Measurements from ENCODE around the gene PRSS22.

PRSS22 gene

DNA sequence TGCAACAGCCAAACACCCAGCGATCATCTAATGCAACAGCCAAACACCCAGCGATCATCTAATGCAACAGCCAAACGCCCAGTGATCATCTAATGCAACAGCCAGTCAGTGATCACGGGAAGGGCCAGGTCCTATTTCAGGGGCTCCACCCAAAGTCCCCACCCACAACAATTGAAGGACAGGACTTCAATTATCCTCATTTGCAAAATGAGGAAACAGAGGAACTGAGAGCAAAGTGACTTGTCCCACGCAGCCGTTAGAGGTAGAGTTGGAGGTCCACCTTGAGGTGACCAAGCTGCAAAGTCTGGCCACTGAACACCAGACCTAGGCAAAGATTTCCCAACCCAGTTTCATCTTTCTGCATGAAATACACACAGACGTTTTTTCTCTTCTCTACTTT, 24.2 kb downstream of the PRSS22 start:
- no peak overlapping the region for H2BK5ac ChIP-seq (ENCODE audit: low read length)
- H3K27ac ChIP-seq (replicated peaks; ENCODE audit: low read length), result no peak overlapping the region
- no peak overlapping the region for H2AFZ ChIP-seq (ENCODE audit: low read length)
- H2BK12ac ChIP-seq (ENCODE audit: low read length), result no peak overlapping the region
- peaks cover 1% of the 10 kb centered on the region for H3K79me1 ChIP-seq (ENCODE audit: low read depth, low read length)
- peaks cover 0 to 5% of the 10 kb centered on the region in 2 donors for H3K9me3 ChIP-seq (replicated peaks in 1 of 2; ENCODE audit: control insufficient read depth in 2 of 2, insufficient read depth in 1 of 2, low read depth in 1 of 2, low read length in 2 of 2)
- H3K27me3 ChIP-seq (ENCODE audit: control insufficient read depth in 3 of 3, insufficient read depth in 3 of 3, low read depth in 1 of 3, low read length in 3 of 3), result peaks cover 0 to 22% (median 7%) of the 10 kb centered on the region in 3 experiments
- no peak overlapping the region for H4K8ac ChIP-seq (ENCODE audit: low read depth, low read length)
- H3K18ac ChIP-seq (ENCODE audit: low read length), result no peak overlapping the region
- peaks cover 4 to 6% of the 10 kb centered on the region in 2 donors for H3K4me1 ChIP-seq (ENCODE audit: control insufficient read depth in 2 of 2, insufficient read depth in 1 of 2, low read depth in 1 of 2, low read length in 2 of 2)
- no peak overlapping the region for H3K14ac ChIP-seq (ENCODE audit: low read length)
- H2BK120ac ChIP-seq (ENCODE audit: low read depth, low read length), result no peak overlapping the region
- no peak overlapping the region for H3K4me2 ChIP-seq (ENCODE audit: insufficient read depth, low read length, poor library complexity, severe bottlenecking)
- H3K36me3 ChIP-seq (replicated peaks in 1 of 2; ENCODE audit: control insufficient read depth in 2 of 2, insufficient read depth in 2 of 2, low read length in 2 of 2), result no peaks in the 10 kb centered on the region
- no peak overlapping the region for H2AK5ac ChIP-seq (ENCODE audit: low read depth, low read length)
- H3K9ac ChIP-seq (ENCODE audit: low read depth, low read length, poor library complexity), result no peak overlapping the region
- no peak overlapping the region for H3K4me3 ChIP-seq (ENCODE audit: low read length in 2 of 2)
- DNase-seq (ENCODE audit: low spot score), result no peak
- H3K23ac ChIP-seq (ENCODE audit: low read depth, low read length, poor library complexity), result no peak overlapping the region
- H2BK15ac ChIP-seq (ENCODE audit: low read length), result no peak overlapping the region
- no peak overlapping the region for H3K4ac ChIP-seq (ENCODE audit: low read length)
- no peak overlapping the region for H4K91ac ChIP-seq (ENCODE audit: low read depth, low read length, poor library complexity)
- 100% methylated on average over 1 of the region's 7 CpGs for WGBS, 2 donors (ENCODE audit: extremely low coverage in 2 of 2, insufficient read length in 2 of 2, insufficient replicate concordance in 1 of 2)

DNA sequence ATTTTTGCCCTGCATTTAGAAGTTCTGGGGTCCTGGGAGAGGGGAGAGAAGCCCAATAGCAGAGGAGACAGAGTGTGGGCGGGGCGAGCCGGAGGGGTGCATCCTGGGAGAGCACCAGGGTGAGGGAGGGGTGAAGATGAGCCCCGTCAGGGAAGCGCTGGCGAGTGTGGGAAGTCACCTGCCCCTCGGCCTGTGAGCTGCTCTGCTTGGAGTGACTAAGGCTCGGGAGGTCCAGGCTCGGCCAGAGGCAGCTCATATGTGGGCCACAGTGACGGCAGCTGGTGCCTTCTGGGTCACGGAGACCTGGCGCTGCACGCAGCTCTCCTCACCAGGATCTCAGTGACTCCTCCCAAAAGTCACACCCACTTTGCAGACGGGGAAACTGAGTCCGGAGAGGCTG, 26.8 kb downstream of the PRSS22 start:
- no CpG with 5 or more reads among the region's 15 CpGs for WGBS, 2 donors (ENCODE audit: extremely low coverage in 2 of 2, insufficient read length in 2 of 2, insufficient replicate concordance in 1 of 2)
- no peak for DNase-seq (ENCODE audit: low spot score)

DNA sequence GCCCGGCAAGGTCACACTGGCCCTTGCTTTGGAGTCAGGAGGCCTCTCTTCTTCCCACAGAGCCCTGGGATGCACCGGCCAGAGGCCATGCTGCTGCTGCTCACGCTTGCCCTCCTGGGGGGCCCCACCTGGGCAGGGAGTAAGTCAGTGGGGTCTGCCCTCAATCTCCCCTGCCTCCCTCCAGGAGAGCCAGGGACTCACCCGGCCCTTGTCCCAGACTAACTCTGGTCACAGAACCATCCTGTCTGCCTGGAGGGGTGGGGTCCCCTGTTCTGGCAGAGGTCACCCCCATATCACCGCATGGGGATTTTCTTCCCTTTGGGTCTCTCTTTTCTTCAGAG, 27.6 kb downstream of the PRSS22 start:
- no peak overlapping the region for H4K8ac ChIP-seq (ENCODE audit: low read depth, low read length)

More for the DNA sequence above, 26.8 kb downstream of the PRSS22 start:
- peaks cover 1% of the 10 kb centered on the region for H3K79me1 ChIP-seq (ENCODE audit: low read depth, low read length)
- H3K9me3 ChIP-seq (replicated peaks in 1 of 2; ENCODE audit: control insufficient read depth in 2 of 2, insufficient read depth in 1 of 2, low read depth in 1 of 2, low read length in 2 of 2), result peaks cover 0 to 2% of the 10 kb centered on the region in 2 donors
- peaks cover 0 to 34% (median 2%) of the 10 kb centered on the region in 3 experiments for H3K27me3 ChIP-seq (ENCODE audit: control insufficient read depth in 3 of 3, insufficient read depth in 3 of 3, low read depth in 1 of 3, low read length in 3 of 3)
- H3K27ac ChIP-seq (replicated peaks; ENCODE audit: low read length), result no peak overlapping the region
- peak overlapping the region; percentile 80 for H3K23ac ChIP-seq (ENCODE audit: low read depth, low read length, poor library complexity)
- no peak overlapping the region for H2BK5ac ChIP-seq (ENCODE audit: low read length)
- H2BK15ac ChIP-seq (ENCODE audit: low read length), result peak overlapping the region; percentile 26
- H3K18ac ChIP-seq (ENCODE audit: low read length), result no peak overlapping the region
- no peak overlapping the region for H2BK12ac ChIP-seq (ENCODE audit: low read length)
- H4K91ac ChIP-seq (ENCODE audit: low read depth, low read length, poor library complexity), result no peak overlapping the region
- peak overlapping the region; percentile 71 for H3K14ac ChIP-seq (ENCODE audit: low read length)
- no peaks in the 10 kb centered on the region for H3K36me3 ChIP-seq (replicated peaks in 1 of 2; ENCODE audit: control insufficient read depth in 2 of 2, insufficient read depth in 2 of 2, low read length in 2 of 2)
- no peak overlapping the region for H2BK120ac ChIP-seq (ENCODE audit: low read depth, low read length)
- H3K4me1 ChIP-seq (ENCODE audit: control insufficient read depth in 2 of 2, insufficient read depth in 1 of 2, low read depth in 1 of 2, low read length in 2 of 2), result peaks cover 4% of the 10 kb centered on the region in 2 donors
- H3K4me3 ChIP-seq (ENCODE audit: low read length in 2 of 2), result no peak overlapping the region
- no peak overlapping the region for H2AFZ ChIP-seq (ENCODE audit: low read length)
- no peak overlapping the region for H3K4me2 ChIP-seq (ENCODE audit: insufficient read depth, low read length, poor library complexity, severe bottlenecking)
- H2AK5ac ChIP-seq (ENCODE audit: low read depth, low read length), result no peak overlapping the region
- H3K4ac ChIP-seq (ENCODE audit: low read length), result no peak overlapping the region
- H4K8ac ChIP-seq (ENCODE audit: low read depth, low read length), result peak overlapping the region; percentile 17
- H3K9ac ChIP-seq (ENCODE audit: low read depth, low read length, poor library complexity), result no peak overlapping the region

DNA sequence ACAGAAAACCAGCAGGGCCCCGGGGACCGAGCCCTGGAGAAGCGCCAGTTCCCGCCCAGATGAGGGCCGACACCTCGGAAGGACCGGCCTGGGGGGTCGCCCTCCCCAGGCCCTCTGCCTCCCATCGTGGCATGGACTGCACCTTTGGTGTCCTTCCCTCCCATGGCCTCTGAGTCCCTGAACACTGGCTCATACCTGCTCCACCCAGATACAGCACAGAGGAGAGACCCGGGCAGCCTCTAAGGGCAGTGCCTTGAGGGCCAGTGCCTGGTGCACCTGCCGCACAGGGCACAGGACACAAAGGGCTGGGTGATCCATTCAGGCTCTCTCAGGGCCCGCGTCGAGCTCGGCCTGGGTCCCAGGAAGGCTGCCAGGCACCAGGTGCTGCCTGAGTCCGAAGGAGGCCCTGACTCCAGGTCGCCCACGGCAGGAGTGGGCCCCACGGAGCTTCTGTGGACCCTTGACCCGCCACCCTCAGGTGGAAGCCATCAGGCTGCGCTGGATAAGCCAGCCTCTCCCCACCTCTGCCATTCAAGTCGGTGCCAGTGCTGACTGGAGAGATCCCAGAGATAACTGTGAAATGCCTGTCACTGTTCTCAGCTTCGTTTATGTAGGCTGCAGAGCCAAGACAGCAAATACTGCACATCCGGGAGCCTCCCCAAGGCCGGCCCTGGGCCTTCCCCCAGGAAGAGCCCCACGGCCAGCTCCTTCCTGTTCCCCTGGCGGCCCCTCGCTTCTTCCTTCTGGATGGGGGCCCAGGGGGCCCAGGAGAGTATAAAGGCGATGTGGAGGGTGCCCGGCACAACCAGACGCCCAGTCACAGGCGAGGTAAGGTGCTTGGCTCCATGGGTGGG, 28.2 kb downstream of the PRSS22 start, which contains the start of gene ZG16B:
ZG16B (plus strand) TSS at position 803 of the 854 bp plus-strand sequence. CDS start 139 bp downstream, outside the sequence.
- H3K36me3 ChIP-seq (replicated peaks in 1 of 2; ENCODE audit: control insufficient read depth in 2 of 2, insufficient read depth in 2 of 2, low read length in 2 of 2), result no peaks in the 10 kb centered on the region
- H2BK15ac ChIP-seq (ENCODE audit: low read length), result peak within 1 kb of the TSS; percentile 26
- no peak within 1 kb of the TSS for H2BK120ac ChIP-seq (ENCODE audit: low read depth, low read length)
- H3K9me3 ChIP-seq (replicated peaks in 1 of 2; ENCODE audit: control insufficient read depth in 2 of 2, insufficient read depth in 1 of 2, low read depth in 1 of 2, low read length in 2 of 2), result peaks cover 0 to 2% of the 10 kb centered on the region in 2 donors
- H3K18ac ChIP-seq (ENCODE audit: low read length), result no peak within 1 kb of the TSS
- no peak within 1 kb of the TSS for H3K27ac ChIP-seq (replicated peaks; ENCODE audit: low read length)
- H3K4me1 ChIP-seq (ENCODE audit: control insufficient read depth in 2 of 2, insufficient read depth in 1 of 2, low read depth in 1 of 2, low read length in 2 of 2), result no peaks in the 10 kb centered on the region
- H3K14ac ChIP-seq (ENCODE audit: low read length), result peak within 1 kb of the TSS; percentile 71
- H4K8ac ChIP-seq (ENCODE audit: low read depth, low read length), result peak within 1 kb of the TSS; percentile 17
- no peak within 1 kb of the TSS for H3K4ac ChIP-seq (ENCODE audit: low read length)
- peak within 1 kb of the TSS; percentile 71 for H3K9ac ChIP-seq (ENCODE audit: low read depth, low read length, poor library complexity)
- H2AK5ac ChIP-seq (ENCODE audit: low read depth, low read length), result peak within 1 kb of the TSS; percentile 56
- H2BK5ac ChIP-seq (ENCODE audit: low read length), result no peak within 1 kb of the TSS
- H3K27me3 ChIP-seq (ENCODE audit: control insufficient read depth in 3 of 3, insufficient read depth in 3 of 3, low read depth in 1 of 3, low read length in 3 of 3), result peaks cover 0 to 39% (median 0%) of the 10 kb centered on the region in 3 experiments
- DNase-seq (ENCODE audit: low spot score), result no peak
- WGBS, 2 donors (ENCODE audit: extremely low coverage in 2 of 2, insufficient read length in 2 of 2, insufficient replicate concordance in 1 of 2), result no CpG with 5 or more reads among the region's 32 CpGs
- peak within 1 kb of the TSS; percentile 7 for H2AFZ ChIP-seq (ENCODE audit: low read length)
- no peak within 1 kb of the TSS for H3K4me3 ChIP-seq (ENCODE audit: low read length in 2 of 2)
- no peak within 1 kb of the TSS for H4K91ac ChIP-seq (ENCODE audit: low read depth, low read length, poor library complexity)
- peak within 1 kb of the TSS; percentile 80 for H3K23ac ChIP-seq (ENCODE audit: low read depth, low read length, poor library complexity)
- H3K4me2 ChIP-seq (ENCODE audit: insufficient read depth, low read length, poor library complexity, severe bottlenecking), result no peak within 1 kb of the TSS
- no peak within 1 kb of the TSS for H2BK12ac ChIP-seq (ENCODE audit: low read length)
- peaks cover 1% of the 10 kb centered on the region for H3K79me1 ChIP-seq (ENCODE audit: low read depth, low read length)

More for the DNA sequence above, 27.6 kb downstream of the PRSS22 start:
- peaks cover 1% of the 10 kb centered on the region for H3K79me1 ChIP-seq (ENCODE audit: low read depth, low read length)
- H2AK5ac ChIP-seq (ENCODE audit: low read depth, low read length), result no peak overlapping the region
- H3K27me3 ChIP-seq (ENCODE audit: control insufficient read depth in 3 of 3, insufficient read depth in 3 of 3, low read depth in 1 of 3, low read length in 3 of 3), result peaks cover 0 to 39% (median 0%) of the 10 kb centered on the region in 3 experiments
- no peak overlapping the region for H2BK15ac ChIP-seq (ENCODE audit: low read length)
- no peak overlapping the region for H3K14ac ChIP-seq (ENCODE audit: low read length)
- H3K4ac ChIP-seq (ENCODE audit: low read length), result no peak overlapping the region
- H3K27ac ChIP-seq (replicated peaks; ENCODE audit: low read length), result no peak overlapping the region
- H2BK5ac ChIP-seq (ENCODE audit: low read length), result no peak overlapping the region
- H3K4me1 ChIP-seq (ENCODE audit: control insufficient read depth in 2 of 2, insufficient read depth in 1 of 2, low read depth in 1 of 2, low read length in 2 of 2), result no peaks in the 10 kb centered on the region
- H3K23ac ChIP-seq (ENCODE audit: low read depth, low read length, poor library complexity), result no peak overlapping the region
- no peak overlapping the region for H3K4me2 ChIP-seq (ENCODE audit: insufficient read depth, low read length, poor library complexity, severe bottlenecking)
- no peak overlapping the region for H3K18ac ChIP-seq (ENCODE audit: low read length)
- WGBS, 2 donors (ENCODE audit: extremely low coverage in 2 of 2, insufficient read length in 2 of 2, insufficient replicate concordance in 1 of 2), result no CpG with 5 or more reads among the region's 5 CpGs
- no peak overlapping the region for H2BK120ac ChIP-seq (ENCODE audit: low read depth, low read length)
- peaks cover 0 to 2% of the 10 kb centered on the region in 2 donors for H3K9me3 ChIP-seq (replicated peaks in 1 of 2; ENCODE audit: control insufficient read depth in 2 of 2, insufficient read depth in 1 of 2, low read depth in 1 of 2, low read length in 2 of 2)
- no peak overlapping the region for H3K9ac ChIP-seq (ENCODE audit: low read depth, low read length, poor library complexity)
- H3K4me3 ChIP-seq (ENCODE audit: low read length in 2 of 2), result no peak overlapping the region
- DNase-seq (ENCODE audit: low spot score), result no peak
- no peak overlapping the region for H2AFZ ChIP-seq (ENCODE audit: low read length)
- H3K36me3 ChIP-seq (replicated peaks in 1 of 2; ENCODE audit: control insufficient read depth in 2 of 2, insufficient read depth in 2 of 2, low read length in 2 of 2), result no peaks in the 10 kb centered on the region
- H4K91ac ChIP-seq (ENCODE audit: low read depth, low read length, poor library complexity), result no peak overlapping the region
- H2BK12ac ChIP-seq (ENCODE audit: low read length), result no peak overlapping the region
